DND-41 (cell line): Measurements from ENCODE around the gene FAM83D.

ENCODE experiments used
- CTCF ChIP-seq: IDR thresholded peaks from 2 replicates; pipeline ENCODE4 v1.5.1; 2012; ENCODE audit warnings: borderline replicate concordance, low read length, moderate library complexity, mild to moderate bottlenecking; ENCODE audit not compliant: poor library complexity, severe bottlenecking; ENCODE audit errors: extremely low read depth
- EZH2 ChIP-seq: IDR thresholded peaks from 3 replicates; pipeline ENCODE4 v1.6.1; 2012; ENCODE audit warnings: borderline replicate concordance, low read depth, mild to moderate bottlenecking, moderate library complexity, low read length, inconsistent platforms; ENCODE audit not compliant: severe bottlenecking

DNA sequence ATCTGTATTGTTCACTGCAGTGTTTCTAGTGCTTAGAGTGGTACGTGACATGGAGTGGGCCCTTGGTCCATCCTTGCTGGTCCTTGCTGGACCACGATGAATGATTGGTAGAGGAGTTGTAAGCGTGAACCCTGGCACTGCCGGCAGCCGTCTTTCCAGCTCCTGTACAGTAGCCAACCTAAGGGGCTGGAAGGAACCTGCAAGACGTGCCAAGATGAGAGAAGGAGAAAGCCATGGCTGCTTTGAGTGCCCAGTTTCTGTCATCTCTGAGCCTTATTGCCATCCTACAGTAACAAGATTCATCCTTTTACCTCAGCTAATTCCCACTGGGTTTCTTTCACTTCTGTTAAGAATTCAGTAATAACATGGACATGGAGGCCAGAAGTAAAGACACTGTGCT lies 41.9 kb downstream of the FAM83D start:
- TF ChIP-seq CTCF (no peak), EZH2 (no peak)
